ENCODE data around the gene FUT3.

The FUT3 gene

GRCh38 chr19:5809469-5809868 is 41.8 kb downstream of the FUT3 start:
- Histone ChIP-seq H3K4me3 (ENCODE audit: low read depth in 1 of 2, low read length in 2 of 2) (no peak overlapping the region), H3K9me3 (ENCODE audit: control insufficient read depth in 1 of 2, low read length in 2 of 2) (no peaks in the 10 kb centered on the region), H3K27ac (ENCODE audit: low read depth, low read length) (no peak overlapping the region), H3K4me1 (ENCODE audit: control insufficient read depth in 1 of 2, insufficient read depth in 2 of 2, low read length in 2 of 2) (peaks cover 0 to 2% of the 10 kb centered on the region in 2 donors), H3K27me3 (ENCODE audit: control insufficient read depth in 1 of 2, insufficient read depth in 2 of 2, low read length in 2 of 2) (no peaks in the 10 kb centered on the region), H3K9ac (ENCODE audit: low read depth in 1 of 2, low read length in 2 of 2) (no peak overlapping the region), H3K36me3 (ENCODE audit: control insufficient read depth in 1 of 2, insufficient read depth in 2 of 2, low read length in 2 of 2) (no peaks in the 10 kb centered on the region)

GRCh38 chr19:5809053-5809452 is 42.2 kb downstream of the FUT3 start:
- Histone ChIP-seq H3K9ac (ENCODE audit: low read depth in 1 of 2, low read length in 2 of 2) (no peak overlapping the region), H3K4me1 (ENCODE audit: control insufficient read depth in 1 of 2, insufficient read depth in 2 of 2, low read length in 2 of 2) (peaks cover 0 to 5% of the 10 kb centered on the region in 2 donors), H3K27ac (ENCODE audit: low read depth, low read length) (no peak overlapping the region), H3K27me3 (ENCODE audit: control insufficient read depth in 1 of 2, insufficient read depth in 2 of 2, low read length in 2 of 2) (no peaks in the 10 kb centered on the region), H3K36me3 (ENCODE audit: control insufficient read depth in 1 of 2, insufficient read depth in 2 of 2, low read length in 2 of 2) (no peaks in the 10 kb centered on the region), H3K9me3 (ENCODE audit: control insufficient read depth in 1 of 2, low read length in 2 of 2) (no peaks in the 10 kb centered on the region), H3K4me3 (ENCODE audit: low read depth in 1 of 2, low read length in 2 of 2) (no peak overlapping the region)

DNA sequence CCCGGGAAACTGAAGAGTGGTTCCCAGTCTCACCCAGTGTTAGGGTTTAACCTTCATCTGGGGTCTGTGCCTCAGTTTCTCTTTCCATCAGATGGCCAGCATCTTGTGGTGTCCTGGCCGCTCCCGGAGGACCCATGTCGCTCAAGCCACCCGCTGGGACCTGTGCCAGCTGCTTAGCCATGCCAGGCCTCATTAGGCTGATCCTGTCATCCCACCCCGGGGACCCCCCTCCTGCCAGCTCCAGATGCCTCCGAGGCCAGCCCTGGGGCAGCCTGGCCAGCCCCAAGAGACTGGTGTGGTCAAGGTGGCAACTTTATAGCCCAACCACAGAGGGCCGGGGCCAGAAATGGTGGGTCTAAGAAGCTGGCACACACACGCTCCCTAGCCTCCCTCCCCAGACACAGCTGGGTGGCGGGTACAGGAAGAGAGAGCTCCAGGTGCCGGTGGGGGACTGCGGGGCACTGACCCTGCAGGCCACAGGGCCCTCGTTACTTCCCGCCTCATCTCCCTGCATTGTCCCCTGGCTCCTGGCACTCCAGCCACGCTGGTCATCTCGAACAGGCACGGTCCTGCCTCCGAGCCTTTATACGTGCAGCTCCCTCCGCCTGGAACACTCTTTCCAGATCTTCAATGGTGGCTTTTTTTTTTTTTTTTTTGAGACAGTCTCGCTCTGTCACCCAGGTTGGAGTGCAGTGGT is 43.0 kb downstream of the FUT3 start:
- H3K27ac ChIP-seq (ENCODE audit: low read depth, low read length): no peak overlapping the region
- no peaks in the 10 kb centered on the region for H3K9me3 ChIP-seq (ENCODE audit: control insufficient read depth in 1 of 2, low read length in 2 of 2)
- H3K4me1 ChIP-seq (ENCODE audit: control insufficient read depth in 1 of 2, insufficient read depth in 2 of 2, low read length in 2 of 2): peaks cover 5 to 12% of the 10 kb centered on the region in 2 donors
- H3K9ac ChIP-seq (ENCODE audit: low read depth in 1 of 2, low read length in 2 of 2): no peak overlapping the region
- H3K4me3 ChIP-seq (ENCODE audit: low read depth in 1 of 2, low read length in 2 of 2): no peak overlapping the region
- no peaks in the 10 kb centered on the region for H3K27me3 ChIP-seq (ENCODE audit: control insufficient read depth in 1 of 2, insufficient read depth in 2 of 2, low read length in 2 of 2)
- no peaks in the 10 kb centered on the region for H3K36me3 ChIP-seq (ENCODE audit: control insufficient read depth in 1 of 2, insufficient read depth in 2 of 2, low read length in 2 of 2)

DNA sequence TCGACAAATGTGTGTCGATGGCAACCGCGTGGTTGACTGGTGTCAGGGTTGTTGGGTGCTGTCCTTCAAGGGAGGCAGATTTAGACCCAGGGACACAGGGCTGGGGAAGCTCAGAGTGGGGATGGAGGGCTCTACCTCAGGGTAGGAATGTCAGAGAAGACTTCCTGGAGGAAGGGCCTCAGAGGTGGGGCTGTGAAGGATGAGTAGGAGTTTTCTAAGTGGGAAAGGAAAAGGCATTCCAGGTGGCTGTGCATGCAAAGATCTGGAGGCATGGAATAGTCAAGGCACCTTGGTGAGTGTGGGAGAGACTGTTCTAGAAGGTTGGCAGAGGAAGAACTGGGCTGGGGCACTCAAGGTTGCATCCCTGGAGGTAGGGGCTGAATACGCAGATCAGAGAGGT is 44.3 kb downstream of the FUT3 start:
- Histone ChIP-seq H3K4me1 (ENCODE audit: control insufficient read depth in 1 of 2, insufficient read depth in 2 of 2, low read length in 2 of 2) (peaks cover 7 to 13% of the 10 kb centered on the region in 2 donors), H3K36me3 (ENCODE audit: control insufficient read depth in 1 of 2, insufficient read depth in 2 of 2, low read length in 2 of 2) (no peaks in the 10 kb centered on the region), H3K27ac (ENCODE audit: low read depth, low read length) (no peak overlapping the region), H3K9ac (ENCODE audit: low read depth in 1 of 2, low read length in 2 of 2) (no peak overlapping the region), H3K4me3 (ENCODE audit: low read depth in 1 of 2, low read length in 2 of 2) (no peak overlapping the region), H3K9me3 (ENCODE audit: control insufficient read depth in 1 of 2, low read length in 2 of 2) (no peaks in the 10 kb centered on the region), H3K27me3 (ENCODE audit: control insufficient read depth in 1 of 2, insufficient read depth in 2 of 2, low read length in 2 of 2) (no peaks in the 10 kb centered on the region)

DNA sequence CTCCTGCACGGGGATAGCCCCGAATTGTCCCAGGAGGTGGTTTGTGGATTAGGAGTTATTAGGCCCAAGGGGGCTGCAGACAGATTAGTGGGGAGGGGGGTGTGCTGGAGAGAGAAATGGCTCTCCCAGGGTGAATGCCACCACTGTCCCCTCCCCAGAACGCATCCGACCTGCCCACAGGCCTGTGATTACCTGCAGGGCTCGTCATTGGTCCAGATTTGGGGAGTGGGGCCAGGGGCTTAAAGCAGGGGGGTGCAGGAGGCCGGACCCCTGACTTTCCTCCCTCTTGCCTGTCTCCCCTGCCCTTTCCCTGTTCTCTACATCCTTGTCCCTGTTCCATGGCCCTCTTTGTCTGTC is 45.1 kb downstream of the FUT3 start:
- Histone ChIP-seq H3K4me3 (ENCODE audit: low read depth in 1 of 2, low read length in 2 of 2) (no peak overlapping the region), H3K27ac (ENCODE audit: low read depth, low read length) (no peak overlapping the region)

GRCh38 chr19:5805462-5806132 is 45.7 kb downstream of the FUT3 start:
- H3K9ac ChIP-seq (ENCODE audit: low read depth in 1 of 2, low read length in 2 of 2): no peak overlapping the region
- H3K4me1 ChIP-seq (ENCODE audit: control insufficient read depth in 1 of 2, insufficient read depth in 2 of 2, low read length in 2 of 2): peaks cover 12 to 18% of the 10 kb centered on the region in 2 donors
- H3K36me3 ChIP-seq (ENCODE audit: control insufficient read depth in 1 of 2, insufficient read depth in 2 of 2, low read length in 2 of 2): no peaks in the 10 kb centered on the region
- peak overlapping the region; percentile 9 to 29 for H3K4me3 ChIP-seq (ENCODE audit: low read depth in 1 of 2, low read length in 2 of 2)
- H3K27ac ChIP-seq (ENCODE audit: low read depth, low read length): no peak overlapping the region
- H3K27me3 ChIP-seq (ENCODE audit: control insufficient read depth in 1 of 2, insufficient read depth in 2 of 2, low read length in 2 of 2): no peaks in the 10 kb centered on the region
- H3K9me3 ChIP-seq (ENCODE audit: control insufficient read depth in 1 of 2, low read length in 2 of 2): no peaks in the 10 kb centered on the region

More for the DNA sequence above, 45.1 kb downstream of the FUT3 start:
- Histone ChIP-seq H3K9me3 (ENCODE audit: control insufficient read depth in 1 of 2, low read length in 2 of 2) (no peaks in the 10 kb centered on the region), H3K36me3 (ENCODE audit: control insufficient read depth in 1 of 2, insufficient read depth in 2 of 2, low read length in 2 of 2) (no peaks in the 10 kb centered on the region), H3K4me1 (ENCODE audit: control insufficient read depth in 1 of 2, insufficient read depth in 2 of 2, low read length in 2 of 2) (peaks cover 7 to 13% of the 10 kb centered on the region in 2 donors), H3K9ac (ENCODE audit: low read depth in 1 of 2, low read length in 2 of 2) (no peak overlapping the region), H3K27me3 (ENCODE audit: control insufficient read depth in 1 of 2, insufficient read depth in 2 of 2, low read length in 2 of 2) (no peaks in the 10 kb centered on the region)

GRCh38 chr19:5804516-5805461 is 46.5 kb downstream of the FUT3 start, which contains the start of gene NRTN:
Gene NRTN, plus strand, starts transcription at chr19:5805067. Its CDS starts 19,099 bp downstream, at chr19:5824166.
- Histone ChIP-seq H3K36me3 (ENCODE audit: control insufficient read depth in 1 of 2, insufficient read depth in 2 of 2, low read length in 2 of 2) (no peaks in the 10 kb centered on the region), H3K9ac (ENCODE audit: low read depth in 1 of 2, low read length in 2 of 2) (no peak within 1 kb of the TSS), H3K27me3 (ENCODE audit: control insufficient read depth in 1 of 2, insufficient read depth in 2 of 2, low read length in 2 of 2) (no peaks in the 10 kb centered on the region), H3K9me3 (ENCODE audit: control insufficient read depth in 1 of 2, low read length in 2 of 2) (no peaks in the 10 kb centered on the region), H3K4me1 (ENCODE audit: control insufficient read depth in 1 of 2, insufficient read depth in 2 of 2, low read length in 2 of 2) (peaks cover 18 to 26% of the 10 kb centered on the region in 2 donors), H3K4me3 (ENCODE audit: low read depth in 1 of 2, low read length in 2 of 2) (peak within 1 kb of the TSS; percentile 37 to 61), H3K27ac (ENCODE audit: low read depth, low read length) (no peak within 1 kb of the TSS)

- Histone ChIP-seq H3K4me3 (ENCODE audit: low read depth in 1 of 2, low read length in 2 of 2) (peak overlapping the region; percentile 61 to 69), H3K36me3 (ENCODE audit: control insufficient read depth in 1 of 2, insufficient read depth in 2 of 2, low read length in 2 of 2) (no peaks in the 10 kb centered on the region), H3K27me3 (ENCODE audit: control insufficient read depth in 1 of 2, insufficient read depth in 2 of 2, low read length in 2 of 2) (no peaks in the 10 kb centered on the region), H3K9me3 (ENCODE audit: control insufficient read depth in 1 of 2, low read length in 2 of 2) (no peaks in the 10 kb centered on the region), H3K27ac (ENCODE audit: low read depth, low read length) (no peak overlapping the region), H3K9ac (ENCODE audit: low read depth in 1 of 2, low read length in 2 of 2) (peak overlapping the region in 1 of 2 donors; percentile 35), H3K4me1 (ENCODE audit: control insufficient read depth in 1 of 2, insufficient read depth in 2 of 2, low read length in 2 of 2) (peaks cover 26 to 32% of the 10 kb centered on the region in 2 donors)
Measured at GRCh38 chr19:5803752-5804515, 47.3 kb downstream of the FUT3 start.

DNA sequence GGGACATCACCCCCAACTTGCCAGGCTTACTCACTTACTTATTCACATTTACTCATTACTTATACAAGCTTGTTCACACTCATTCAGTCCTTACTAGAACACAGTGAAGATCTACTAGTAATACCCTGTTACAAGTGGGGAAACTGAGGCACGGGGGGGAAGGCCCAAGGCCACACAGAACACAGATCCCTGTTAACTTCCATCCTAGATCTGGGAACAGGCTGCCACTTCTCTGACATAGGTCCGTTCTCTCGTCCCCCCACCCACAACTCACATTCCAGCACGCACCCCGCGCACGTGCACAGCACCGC is 47.9 kb downstream of the FUT3 start:
- H3K4me1 ChIP-seq (ENCODE audit: control insufficient read depth in 1 of 2, insufficient read depth in 2 of 2, low read length in 2 of 2): peaks cover 27 to 32% of the 10 kb centered on the region in 2 donors
- no peaks in the 10 kb centered on the region for H3K27me3 ChIP-seq (ENCODE audit: control insufficient read depth in 1 of 2, insufficient read depth in 2 of 2, low read length in 2 of 2)
- H3K4me3 ChIP-seq (ENCODE audit: low read depth in 1 of 2, low read length in 2 of 2): peak overlapping the region; percentile 61 to 69
- H3K9me3 ChIP-seq (ENCODE audit: control insufficient read depth in 1 of 2, low read length in 2 of 2): no peaks in the 10 kb centered on the region
- no peaks in the 10 kb centered on the region for H3K36me3 ChIP-seq (ENCODE audit: control insufficient read depth in 1 of 2, insufficient read depth in 2 of 2, low read length in 2 of 2)
- peak overlapping the region in 1 of 2 donors; percentile 35 for H3K9ac ChIP-seq (ENCODE audit: low read depth in 1 of 2, low read length in 2 of 2)
- H3K27ac ChIP-seq (ENCODE audit: low read depth, low read length): no peak overlapping the region

Data from duodenal mucosa (tissue), 2 donors.